Thoracic aorta endothelial cell (primary cell): ENCODE data around the gene PFKFB2. TPM values are rescaled to one million over a fixed set of nuclear protein-coding genes. Genes with fewer than 3 reads are reported as not detected.

Experiments used
- total RNA-seq: library from RNA; depleted of rRNA; stranded (reverse); fragments of >200 nt; gene quantifications from 2 replicates; pipeline ENCODE4 v1.2.3, GENCODE V29; 2012

PFKFB2 gene
- 1.2 and 1.4 TPM in 2 replicates for total RNA-seq

DNA sequence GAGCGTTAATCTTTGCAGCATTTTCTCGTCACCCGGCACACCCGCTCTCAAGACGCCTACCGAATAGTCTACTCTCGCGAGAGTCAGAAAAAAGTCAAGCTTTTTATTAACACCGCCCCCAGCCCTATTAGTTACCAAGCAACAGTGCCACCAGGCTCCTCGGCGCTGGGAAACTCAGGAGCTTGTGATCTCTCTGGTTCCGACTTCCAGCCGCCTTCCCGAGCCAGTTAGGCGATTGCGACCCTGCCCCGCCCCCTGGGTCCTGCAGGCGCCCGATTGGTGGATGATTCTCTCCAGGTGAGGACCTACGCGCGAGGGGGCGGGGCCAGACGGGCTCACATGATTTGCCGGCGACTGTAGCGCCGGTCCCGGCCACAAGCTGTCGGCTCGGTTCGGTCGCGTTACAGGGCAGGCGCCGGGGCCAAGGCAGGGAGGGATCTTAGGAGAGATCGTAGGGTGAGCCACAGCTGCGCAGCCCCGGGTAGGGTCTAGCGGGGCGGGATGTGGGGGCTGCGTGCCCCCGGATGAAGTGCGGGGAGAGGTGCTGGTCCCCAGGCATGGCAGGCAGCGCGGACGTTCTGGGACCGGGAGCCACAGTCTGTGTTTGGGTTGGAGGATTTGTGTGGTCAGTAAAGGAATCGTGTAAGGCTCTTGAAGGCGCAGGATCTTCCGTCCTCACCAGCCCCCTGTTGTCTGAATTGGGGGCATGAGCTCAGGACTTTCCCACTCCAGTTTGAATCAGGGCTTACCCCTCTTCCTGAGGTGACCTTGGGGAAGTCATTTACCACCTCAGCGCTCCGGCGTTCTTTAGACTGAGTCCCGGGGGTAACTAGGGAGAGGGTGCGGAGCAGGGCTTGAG is at the start of gene PFKFB2:
PFKFB2 (plus strand) TSS at position 365 of the 859 bp plus-strand sequence. CDS start 1,443 bp downstream, outside the sequence.

DNA sequence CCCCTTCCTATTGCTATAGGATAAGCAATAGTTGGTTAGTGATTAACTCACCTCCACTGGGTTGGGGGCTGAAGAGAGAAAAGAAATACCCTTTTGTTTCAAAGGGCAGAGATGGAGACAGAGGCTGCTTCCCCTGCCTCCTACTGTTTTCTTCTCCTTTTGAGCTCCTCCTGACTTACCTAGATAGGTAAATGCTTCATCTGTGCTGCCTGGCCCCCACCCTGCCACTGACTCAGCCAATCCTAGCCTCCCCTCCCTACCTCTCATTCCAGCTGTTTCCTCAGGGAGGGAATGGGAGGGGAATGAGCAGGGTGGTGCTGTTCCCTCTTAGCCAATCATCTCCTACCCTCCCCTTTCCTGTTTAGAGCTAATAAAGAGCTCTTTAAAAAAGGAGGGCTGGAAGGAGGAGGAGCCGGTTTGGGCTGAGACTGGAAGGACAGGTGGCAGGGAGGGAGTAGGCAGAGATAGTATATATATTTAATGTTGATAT is 20.5 kb upstream of the PFKFB2 start, which contains the start of gene C1orf116:
C1orf116 (minus strand) TSS at position 229 of the 490 bp plus-strand sequence. CDS start 5,158 bp downstream, outside the sequence.

GRCh38 chr1:207051191-207051943 is 1.7 kb upstream of the PFKFB2 start, which contains the start of gene YOD1:
YOD1 (minus strand) TSS chr1:207051208; CDS start chr1:207051030, 178 bp downstream.

DNA sequence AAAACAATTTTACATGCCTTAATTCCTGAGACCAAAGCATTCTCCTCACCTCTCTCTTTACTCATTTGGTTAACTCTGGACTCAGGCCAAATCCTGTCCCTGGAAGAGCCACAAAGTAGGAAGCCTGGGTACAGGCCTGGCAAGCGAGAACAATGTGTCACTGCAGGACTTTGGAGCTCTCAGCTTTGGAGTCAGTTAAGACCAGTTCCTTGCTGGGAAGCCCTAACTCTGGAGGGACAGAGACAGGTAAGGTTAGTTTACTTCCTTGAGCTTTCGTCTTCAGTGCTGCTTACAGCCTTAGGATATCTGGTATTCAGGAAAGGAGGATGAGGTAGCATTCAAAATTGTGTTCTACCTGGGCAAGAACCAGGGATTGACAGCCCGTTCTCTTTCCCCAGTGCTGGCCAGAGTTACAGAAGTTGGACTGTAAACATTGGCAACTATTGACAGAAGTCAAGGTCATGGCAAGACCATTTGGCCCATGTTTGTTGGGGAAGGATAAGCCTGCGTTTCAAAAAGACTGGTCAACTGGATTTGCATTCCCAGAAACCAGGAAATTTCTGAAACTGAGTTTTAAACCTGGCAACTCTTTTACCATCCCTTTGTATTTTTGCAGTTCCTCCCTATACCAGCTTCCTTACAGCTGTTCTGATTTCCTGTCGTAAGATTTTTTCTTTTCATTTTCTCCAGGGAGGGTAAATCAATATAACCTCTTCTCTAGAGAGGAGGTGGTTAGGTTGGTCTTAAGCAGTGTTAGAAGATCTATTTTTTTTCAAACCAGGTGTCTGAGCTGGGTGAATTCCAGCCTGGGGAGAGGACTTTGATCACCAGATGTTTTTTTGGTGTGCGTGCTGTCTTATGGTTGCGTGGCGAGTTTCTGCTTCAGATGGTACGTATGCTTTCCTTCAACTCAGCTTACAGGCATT is 35.9 kb downstream of the PFKFB2 start, which contains the start of gene C4BPB:
C4BPB (plus strand) TSS at position 160 of the 926 bp plus-strand sequence; CDS start at position 832, 672 bp downstream.

DNA sequence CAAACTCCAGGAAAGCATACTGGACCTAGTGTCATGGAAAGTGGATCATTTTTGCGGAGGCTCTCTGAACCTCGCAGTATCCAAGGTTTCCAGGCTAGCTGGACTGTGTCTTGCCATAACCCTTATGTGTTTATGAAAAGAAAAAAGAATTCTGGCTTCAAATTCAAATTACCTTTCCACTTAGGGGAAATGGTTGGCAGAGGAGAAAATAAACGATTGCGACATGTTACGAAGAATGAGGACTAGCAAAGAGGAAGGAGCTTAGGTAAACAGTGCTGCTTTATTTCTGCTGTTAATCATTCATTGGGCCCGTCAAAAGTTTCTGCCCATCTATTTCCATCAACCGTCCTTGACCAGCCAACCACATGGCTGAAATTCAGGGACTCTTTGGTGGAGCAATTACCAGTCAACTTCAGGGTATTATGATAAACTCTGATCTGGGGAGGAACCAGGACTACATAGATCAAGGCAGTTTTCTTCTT is 50.9 kb downstream of the PFKFB2 start, which contains the start of gene C4BPA:
C4BPA (plus strand) TSS at position 342 of the 482 bp plus-strand sequence. CDS start 8,793 bp downstream, outside the sequence.

Other genes starting within 250 kb of the PFKFB2 start
- gene IL20, start 187.7 kb upstream of the PFKFB2 start, total RNA-seq, result not detected in 2 replicates
- not detected in 2 replicates for gene IL24, start 155.8 kb upstream of the PFKFB2 start, total RNA-seq
- 0.14 TPM in 1 of 2 replicates, not detected in the other for gene FCMR, start 131.3 kb upstream of the PFKFB2 start, total RNA-seq
- gene PIGR, start 106.8 kb upstream of the PFKFB2 start, total RNA-seq, result not detected in 2 replicates
- not detected in 2 replicates for gene FCAMR, start 82.8 kb upstream of the PFKFB2 start, total RNA-seq
- not detected in 2 replicates for gene C1orf116, start 20.5 kb upstream of the PFKFB2 start, total RNA-seq
- 12.9 and 13.6 TPM in 2 replicates for gene YOD1, start 2.1 kb upstream of the PFKFB2 start, total RNA-seq
- gene C4BPB, start 35.6 kb downstream of the PFKFB2 start, total RNA-seq, result not detected in 2 replicates
- gene C4BPA, start 51.0 kb downstream of the PFKFB2 start, total RNA-seq, result not detected in 2 replicates